ENCODE data around the gene STK32A.

Gene STK32A

DNA sequence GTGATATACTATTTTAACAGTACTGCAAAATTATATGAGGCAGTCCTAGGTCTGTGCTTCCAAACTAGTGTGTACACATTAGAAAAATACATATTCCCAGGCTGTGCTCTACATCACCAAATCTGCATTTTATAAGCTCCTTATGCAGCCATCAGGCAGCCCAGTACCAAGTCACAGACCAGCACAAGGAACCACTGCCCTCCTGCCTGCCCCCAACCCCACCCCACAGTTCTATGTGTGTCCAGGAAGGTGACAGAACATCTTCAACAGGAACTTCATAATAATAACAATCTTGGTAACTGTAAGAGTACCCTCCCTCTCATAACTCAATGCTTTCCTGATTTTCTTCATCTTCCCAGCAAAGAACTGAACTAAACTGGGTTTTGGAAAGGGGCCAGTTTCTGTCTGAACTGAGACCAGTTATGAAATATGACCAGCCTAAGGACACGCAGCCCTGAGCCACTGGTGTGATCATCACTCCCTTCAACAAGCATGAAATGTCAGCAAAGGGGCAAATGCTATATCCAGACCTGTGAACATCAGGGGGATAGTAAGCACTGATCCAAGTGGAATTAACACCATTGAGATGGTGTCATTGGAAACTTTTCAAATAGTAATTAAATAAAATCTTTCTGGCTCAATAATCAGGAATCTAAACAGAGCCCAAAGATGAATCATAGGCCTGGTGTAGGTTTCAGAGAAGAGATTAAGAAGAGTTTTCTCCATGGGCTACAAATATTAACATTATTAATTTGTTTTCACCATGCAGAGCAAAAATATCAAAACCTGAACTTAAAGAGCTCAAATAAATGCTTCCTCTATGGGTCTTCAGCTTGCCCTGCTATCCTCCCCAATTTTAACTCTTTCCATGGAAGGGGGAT lies 192.9 kb downstream of the STK32A start:
- no peak for DNase-seq

GRCh38 chr5:147430628-147431027 lies 195.8 kb downstream of the STK32A start:
- DNase-seq = no peak

DNA sequence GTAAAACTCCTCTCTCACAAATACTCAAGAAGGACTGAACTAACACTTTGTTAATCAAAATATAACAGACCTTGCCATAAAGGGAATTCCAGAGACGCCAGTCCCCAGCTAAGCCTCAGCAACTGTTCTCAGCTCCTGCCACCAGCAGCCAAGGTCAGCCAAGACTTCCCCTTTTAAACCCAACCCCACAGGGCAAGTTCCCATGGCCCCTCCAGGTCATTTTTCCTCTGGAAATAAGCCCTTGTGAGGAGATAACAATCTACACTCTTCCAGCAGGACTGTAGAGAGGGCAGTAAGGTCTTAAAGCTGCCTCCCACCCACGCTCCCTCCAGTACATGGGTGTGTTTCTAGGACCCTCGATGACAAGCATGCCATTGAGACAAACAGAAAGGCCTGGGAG lies 196.8 kb downstream of the STK32A start:
- DNase-seq = no peak

DNA sequence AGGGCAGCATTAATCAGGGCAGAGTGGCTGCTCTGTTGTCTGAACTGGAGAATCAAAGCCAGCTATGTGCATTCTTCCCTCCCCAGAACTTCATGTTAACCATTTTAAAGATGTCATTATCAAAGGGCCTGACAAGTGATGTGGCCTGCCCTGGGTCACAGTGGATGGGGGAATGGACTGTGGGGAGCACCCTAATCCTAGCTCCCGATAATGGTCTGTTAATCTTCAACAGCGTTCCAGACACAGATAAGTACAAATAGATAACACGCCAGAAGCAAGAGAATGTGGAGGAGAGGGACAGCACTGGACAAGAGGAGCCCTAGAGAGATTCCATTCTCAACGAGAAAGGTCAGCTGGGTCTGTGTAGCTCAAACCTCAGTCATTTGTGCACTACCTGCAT lies 197.5 kb downstream of the STK32A start:
- DNase-seq = no peak

- no peak for DNase-seq
These were observed 199.2 kb downstream of the STK32A start for GRCh38 chr5:147434049-147434448.

DNA sequence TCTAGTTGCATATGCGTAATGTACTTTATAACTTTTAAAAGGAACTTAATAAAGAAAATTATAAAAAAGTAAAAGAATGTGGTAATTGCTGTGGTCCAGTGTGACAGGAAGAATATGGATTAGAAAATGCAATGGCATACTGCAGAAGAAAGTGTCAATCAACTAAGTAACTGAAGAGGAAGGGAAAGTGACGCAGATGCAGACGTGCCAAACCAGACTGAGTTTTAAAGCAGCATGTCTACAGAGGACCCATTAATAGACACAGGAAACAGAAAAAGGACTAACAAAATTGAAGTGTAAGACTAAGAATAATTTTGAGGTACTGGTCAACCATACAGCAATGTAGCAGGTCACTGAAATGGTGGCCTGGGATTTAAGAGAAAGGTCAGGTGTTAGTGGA lies 201.8 kb downstream of the STK32A start:
- DNase-seq = no peak

DNA sequence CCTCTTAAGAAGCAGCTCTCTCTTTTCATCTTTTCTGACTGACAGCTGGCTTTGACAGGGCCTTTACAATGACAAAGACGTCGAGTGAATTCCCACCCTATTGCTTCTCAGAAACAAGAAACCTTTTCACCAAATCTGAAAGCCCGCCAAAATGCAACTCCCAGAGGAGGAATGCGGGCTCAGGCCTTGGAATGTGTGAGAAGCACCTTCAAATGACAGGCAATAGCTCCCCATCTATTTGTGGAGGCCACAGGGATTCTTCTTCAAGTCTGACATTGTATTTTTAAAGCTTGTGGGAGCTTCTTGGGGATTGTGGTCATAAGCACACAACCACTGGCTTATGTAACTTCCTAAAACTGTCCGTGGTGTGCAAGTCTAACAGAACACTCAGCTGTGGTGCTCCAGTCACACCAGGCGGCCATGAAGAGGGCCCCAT lies 202.4 kb downstream of the STK32A start:
- no peak for DNase-seq

All from left hindlimb (tissue), 1 donor.